Fibroblast of villous mesenchyme (primary cell): Measurements from ENCODE around the gene ABHD6. TPM values are rescaled to one million over a fixed set of nuclear protein-coding genes. Genes with fewer than 3 reads are reported as not detected.
"Not testable (repeated sequence)": the region's sequence is repeated elsewhere in the genome, so short reads cannot be mapped to it uniquely, and the experiment has no call there.

Experiments used
- DNase-seq: peaks from one replicate; pipeline ENCODE4 v3.0.0-alpha.2; 2010; ENCODE audit warnings: low read depth
- H3K4me3 ChIP-seq: 2 replicates; pipeline ENCODE4 v1.5.1; 2011; ENCODE audit warnings: low read depth, mild to moderate bottlenecking, low read length
- total RNA-seq: library from RNA; depleted of rRNA; stranded (reverse); fragments of >200 nt; gene quantifications from 2 replicates; pipeline ENCODE4 v1.2.3, GENCODE V29; 2012
- TF ChIP-seq, protein P1 (sequence below): IDR thresholded peaks from 2 replicates; pipeline ENCODE4 v1.5.1; 2012; ENCODE audit warnings: low read depth, mild to moderate bottlenecking, low read length; ENCODE audit not compliant: insufficient read depth

Gene ABHD6
- total RNA-seq, 1 donor = 9.9 TPM

DNA sequence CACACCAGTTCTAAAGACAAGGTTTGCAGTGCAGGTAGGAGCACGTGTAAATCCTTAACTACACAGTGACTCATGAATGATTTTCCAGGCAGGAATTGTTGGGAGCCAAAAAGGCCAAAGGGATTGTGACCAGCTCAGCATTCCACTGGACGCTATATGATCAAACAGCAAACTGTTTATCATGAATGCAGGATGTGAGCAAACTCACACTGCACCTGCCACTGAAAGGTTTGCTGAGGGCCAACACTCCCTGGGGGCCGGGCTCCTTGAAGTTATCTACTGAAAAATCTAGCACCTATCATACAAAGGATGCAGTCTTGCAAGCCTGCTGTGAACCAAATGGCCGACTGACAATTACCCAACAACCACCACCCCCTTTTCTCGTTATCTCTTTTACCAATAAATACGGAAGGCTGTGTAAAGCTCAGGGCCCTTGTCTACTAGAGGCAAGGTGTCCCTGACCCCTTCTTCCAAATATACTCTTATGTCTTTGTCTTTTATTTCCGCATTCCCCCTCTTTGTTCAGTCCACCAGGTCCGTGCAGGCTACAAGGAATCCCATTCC, 15.3 kb upstream of the ABHD6 start:
- no peak overlapping the region for H3K4me3 ChIP-seq
- no peak for DNase-seq
- TF ChIP-seq, protein P1, sequence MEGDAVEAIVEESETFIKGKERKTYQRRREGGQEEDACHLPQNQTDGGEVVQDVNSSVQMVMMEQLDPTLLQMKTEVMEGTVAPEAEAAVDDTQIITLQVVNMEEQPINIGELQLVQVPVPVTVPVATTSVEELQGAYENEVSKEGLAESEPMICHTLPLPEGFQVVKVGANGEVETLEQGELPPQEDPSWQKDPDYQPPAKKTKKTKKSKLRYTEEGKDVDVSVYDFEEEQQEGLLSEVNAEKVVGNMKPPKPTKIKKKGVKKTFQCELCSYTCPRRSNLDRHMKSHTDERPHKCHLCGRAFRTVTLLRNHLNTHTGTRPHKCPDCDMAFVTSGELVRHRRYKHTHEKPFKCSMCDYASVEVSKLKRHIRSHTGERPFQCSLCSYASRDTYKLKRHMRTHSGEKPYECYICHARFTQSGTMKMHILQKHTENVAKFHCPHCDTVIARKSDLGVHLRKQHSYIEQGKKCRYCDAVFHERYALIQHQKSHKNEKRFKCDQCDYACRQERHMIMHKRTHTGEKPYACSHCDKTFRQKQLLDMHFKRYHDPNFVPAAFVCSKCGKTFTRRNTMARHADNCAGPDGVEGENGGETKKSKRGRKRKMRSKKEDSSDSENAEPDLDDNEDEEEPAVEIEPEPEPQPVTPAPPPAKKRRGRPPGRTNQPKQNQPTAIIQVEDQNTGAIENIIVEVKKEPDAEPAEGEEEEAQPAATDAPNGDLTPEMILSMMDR = no peak

DNA sequence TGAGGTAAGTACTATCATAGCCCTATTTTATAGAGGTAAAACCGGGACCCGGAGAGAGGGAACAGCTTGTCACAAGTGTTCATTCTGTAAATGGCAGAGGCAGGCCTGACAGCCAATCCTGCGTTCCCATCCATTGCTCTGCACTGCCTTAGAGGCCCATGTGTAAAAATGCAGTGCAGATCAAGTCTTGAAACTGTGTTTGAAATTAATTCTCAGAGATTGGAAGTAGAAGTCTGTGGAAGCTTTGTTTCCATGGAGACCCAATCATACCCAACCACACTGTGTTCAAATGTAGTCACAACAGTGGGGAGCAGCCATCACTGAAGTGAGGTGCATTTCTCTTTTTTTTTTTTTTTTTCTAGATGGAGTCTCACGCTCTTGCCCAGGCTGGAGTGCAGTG, 13.7 kb upstream of the ABHD6 start:
- no peak for DNase-seq
- TF ChIP-seq, protein P1 = no peak

DNA sequence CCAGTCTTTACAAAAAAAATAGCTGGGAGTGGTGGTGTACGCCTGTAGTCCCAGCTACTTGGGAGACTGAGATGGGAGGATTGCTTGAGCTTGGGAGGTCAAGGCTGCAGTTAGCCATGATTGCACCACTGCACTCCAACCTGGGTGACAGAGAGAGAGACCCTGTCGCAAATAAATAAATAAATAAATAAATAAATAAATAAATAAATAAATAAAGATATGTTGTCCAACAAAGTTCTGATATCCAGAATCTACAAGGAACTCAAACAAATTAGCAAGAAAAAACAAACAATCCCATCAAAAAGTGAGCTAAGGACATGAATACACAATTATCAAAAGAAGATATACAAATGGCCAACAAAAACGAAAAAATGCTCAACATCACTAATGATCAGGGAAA, 9.7 kb upstream of the ABHD6 start:
- H3K4me3 ChIP-seq, DNase-seq: not testable (repeated sequence)

More for the DNA sequence above, 13.7 kb upstream of the ABHD6 start:
- H3K4me3 ChIP-seq = no peak overlapping the region

DNA sequence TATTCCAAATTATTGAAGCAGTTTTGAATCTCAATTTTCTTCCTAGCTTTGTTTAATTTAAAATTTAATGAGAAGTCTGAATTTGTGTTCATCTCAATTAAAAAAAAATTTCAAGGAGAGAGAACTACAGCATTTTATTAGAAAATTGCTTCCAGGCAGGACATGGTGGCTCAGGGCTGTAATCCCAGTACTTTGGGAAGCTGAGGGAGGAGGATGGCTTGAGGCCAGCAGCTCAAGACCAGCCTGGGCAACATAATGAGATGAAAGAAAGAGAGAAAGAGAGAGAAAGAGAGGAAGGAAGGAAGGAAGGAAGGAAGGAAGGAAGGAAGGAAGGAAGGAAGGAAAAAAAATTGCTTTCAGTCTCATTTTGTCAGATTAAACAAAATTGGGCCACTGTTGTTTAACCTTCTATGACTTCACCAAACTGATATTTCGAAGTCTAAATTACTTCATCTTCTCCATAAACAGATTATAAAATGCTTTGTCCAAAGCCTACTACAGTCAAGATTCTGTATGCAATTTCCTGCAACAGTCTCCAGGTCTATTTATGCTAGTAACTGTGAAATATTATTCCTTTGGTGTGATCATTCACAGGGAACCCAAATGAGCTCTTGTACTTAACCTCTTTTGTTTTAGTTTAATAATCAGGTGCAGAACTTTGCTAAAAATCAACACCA, 6.6 kb upstream of the ABHD6 start:
- TF ChIP-seq, protein P1 = no peak
- no peak for DNase-seq

DNA sequence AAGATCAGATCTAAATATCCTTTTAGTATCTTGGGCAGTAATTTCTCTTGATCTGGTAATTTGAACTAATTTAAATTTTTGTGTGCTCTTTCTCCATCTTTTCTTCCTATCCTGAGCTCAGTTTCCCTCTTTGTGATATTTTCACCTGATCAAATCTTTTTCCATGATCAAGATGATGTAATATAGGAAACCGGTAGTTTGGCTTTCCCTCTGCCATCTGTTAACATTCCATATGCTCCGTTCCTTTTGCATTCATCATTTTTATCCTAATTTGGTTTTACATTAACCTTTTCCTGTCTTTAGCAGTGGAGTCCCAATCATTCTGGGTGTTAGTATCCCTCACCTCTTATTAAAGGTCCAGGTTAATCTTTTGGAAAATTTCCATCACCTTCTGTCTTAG, 5.9 kb upstream of the ABHD6 start:
- H3K4me3 ChIP-seq = no peak overlapping the region
- DNase-seq = no peak
- TF ChIP-seq, protein P1 = no peak

More for the DNA sequence above, 6.6 kb upstream of the ABHD6 start:
- H3K4me3 ChIP-seq = no peak overlapping the region

DNA sequence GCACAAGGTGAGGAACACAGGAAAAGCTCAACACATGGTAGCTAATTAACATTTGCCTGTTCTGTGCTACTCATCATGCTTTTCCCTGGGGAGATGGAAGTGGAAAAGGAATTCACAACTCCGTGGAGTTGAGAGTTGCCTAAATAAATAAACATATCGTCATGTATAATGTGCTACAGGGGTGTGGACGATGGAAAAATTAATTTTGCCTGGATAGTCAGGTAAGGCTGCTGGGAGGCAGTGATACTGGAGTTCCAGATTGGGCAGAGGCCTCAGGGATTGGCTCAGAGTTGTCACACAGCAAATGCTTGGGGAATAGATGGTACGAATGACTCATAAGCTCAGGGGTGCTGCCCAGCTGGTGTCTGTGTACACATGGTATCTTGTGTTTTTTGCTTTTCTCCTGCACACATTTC, 3.1 kb upstream of the ABHD6 start:
- peak; percentile 16 for DNase-seq
- no peak overlapping the region for H3K4me3 ChIP-seq
- TF ChIP-seq, protein P1 = no peak

DNA sequence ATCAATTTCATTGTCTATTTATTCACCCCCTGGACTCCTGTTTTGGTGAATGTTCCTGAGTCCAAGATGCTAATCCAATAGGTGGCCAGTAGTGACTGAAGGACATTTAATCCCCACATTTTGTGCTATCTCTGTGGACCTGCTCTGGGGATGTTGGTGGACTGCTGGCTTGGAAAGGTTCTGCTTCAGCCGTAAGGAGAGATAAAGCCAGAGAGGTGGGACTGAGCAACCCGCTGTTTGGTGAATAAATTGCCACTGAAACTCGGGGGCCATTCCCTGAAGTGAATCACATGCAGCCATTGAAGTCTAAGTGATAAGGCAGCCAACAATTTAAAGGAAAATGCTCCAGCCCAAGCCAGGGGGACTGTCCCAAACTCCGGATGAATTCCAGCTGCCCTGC, 1.6 kb upstream of the ABHD6 start:
- DNase-seq = no peak
- TF ChIP-seq, protein P1 = no peak
- H3K4me3 ChIP-seq = no peak overlapping the region
